Measurements from ENCODE around the gene E2F4. TPM values are rescaled to one million over a fixed set of nuclear protein-coding genes. Genes with fewer than 3 reads are reported as not detected.

The E2F4 gene
- total and polyA plus RNA-seq, 2 donors (not counting 1 experiment from before 2014, with no cell fraction given) = 106 to 188 TPM

- Histone ChIP-seq H3K9ac (ENCODE audit: low read length) (peak overlapping the region; percentile 86), H3K27ac (ENCODE audit: low read length in 2 of 2) (peak overlapping the region; percentile 76 to 96), H4K20me1 (ENCODE audit: control insufficient read depth, insufficient read depth, low read length, poor library complexity, severe bottlenecking) (peaks cover 4% of the 10 kb centered on the region), H3K27me3 (replicated peaks in 1 of 4; ENCODE audit: control extremely low read depth in 1 of 4, control insufficient read depth in 3 of 4, insufficient read depth in 4 of 4, low read length in 3 of 4) (peaks cover 0 to 38% (median 8%) of the 10 kb centered on the region in 4 experiments), H3K4me1 (ENCODE audit: control insufficient read depth in 2 of 2, insufficient read depth in 2 of 2, low read length in 2 of 2) (peaks cover 25% of the 10 kb centered on the region in 2 donors), H3K4me3 (ENCODE audit: control extremely low read depth in 1 of 5, extremely low read depth in 1 of 5, insufficient read depth in 1 of 5, low read depth in 2 of 5, low read length in 4 of 5) (peak overlapping the region; percentile 21 to 95 (median 69)), H3K79me2 (ENCODE audit: control insufficient read depth, insufficient read depth, low read length) (no peaks in the 10 kb centered on the region), H3K9me3 (ENCODE audit: control extremely low read depth in 1 of 3, control insufficient read depth in 2 of 3, insufficient read depth in 1 of 3, low read length in 2 of 3) (peaks cover 0 to 3% (median 0%) of the 10 kb centered on the region in 3 donors), H3K36me3 (replicated peaks in 1 of 2; ENCODE audit: control extremely low read depth in 1 of 2, control insufficient read depth in 1 of 2, extremely low read depth in 1 of 2, insufficient read depth in 2 of 2, low read length in 1 of 2) (no peaks in the 10 kb centered on the region), H3K4me2 (replicated peaks; ENCODE audit: low read depth, low read length, poor library complexity, severe bottlenecking) (peak overlapping the region; percentile 99), H2AFZ (ENCODE audit: insufficient read depth, low read depth, low read length, poor library complexity, severe bottlenecking) (peak overlapping the region; percentile 88)
- peaks cover 17% of the 10 kb centered on the region for H3K4me1 Mint-ChIP-seq
- no peak for TF ChIP-seq EZH2 (IDR thresholded peaks at IDR 0.05; ENCODE audit: borderline replicate concordance, insufficient read depth, low read depth, low read length, poor library complexity, severe bottlenecking)
- TF ChIP-seq, protein P1, sequence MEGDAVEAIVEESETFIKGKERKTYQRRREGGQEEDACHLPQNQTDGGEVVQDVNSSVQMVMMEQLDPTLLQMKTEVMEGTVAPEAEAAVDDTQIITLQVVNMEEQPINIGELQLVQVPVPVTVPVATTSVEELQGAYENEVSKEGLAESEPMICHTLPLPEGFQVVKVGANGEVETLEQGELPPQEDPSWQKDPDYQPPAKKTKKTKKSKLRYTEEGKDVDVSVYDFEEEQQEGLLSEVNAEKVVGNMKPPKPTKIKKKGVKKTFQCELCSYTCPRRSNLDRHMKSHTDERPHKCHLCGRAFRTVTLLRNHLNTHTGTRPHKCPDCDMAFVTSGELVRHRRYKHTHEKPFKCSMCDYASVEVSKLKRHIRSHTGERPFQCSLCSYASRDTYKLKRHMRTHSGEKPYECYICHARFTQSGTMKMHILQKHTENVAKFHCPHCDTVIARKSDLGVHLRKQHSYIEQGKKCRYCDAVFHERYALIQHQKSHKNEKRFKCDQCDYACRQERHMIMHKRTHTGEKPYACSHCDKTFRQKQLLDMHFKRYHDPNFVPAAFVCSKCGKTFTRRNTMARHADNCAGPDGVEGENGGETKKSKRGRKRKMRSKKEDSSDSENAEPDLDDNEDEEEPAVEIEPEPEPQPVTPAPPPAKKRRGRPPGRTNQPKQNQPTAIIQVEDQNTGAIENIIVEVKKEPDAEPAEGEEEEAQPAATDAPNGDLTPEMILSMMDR (IDR thresholded peaks at IDR 0.05) = no peak
- 30% methylated on average over 7 of the region's 11 CpGs for WGBS (ENCODE audit: insufficient coverage)
- ATAC-seq (ENCODE audit: low read depth) (no peak), DNase-seq (no peak)
- no peak overlapping the region for H3K27ac Mint-ChIP-seq
- intact Hi-C loops (cut with micrococcal nuclease) = loop anchor here (1.0 kb wide), 4 partner anchors 9 to 154 kb away; partner anchors contain the start of genes CBFB, E2F4, FBXL8 and TMEM208
- ChIA-PET POLR2A (interaction anchor here (0.6 to 1.1 kb wide), 2 partner anchors 22 to 61 kb away, joined by 3 to 4 read pairs; no protein-coding TSS in a partner anchor), CTCF (interaction anchor here (1.1 to 2.9 kb wide), 4 partner anchors 14 to 28 kb away, joined by 5 to 11 read pairs (median 6); partner anchors contain the start of genes FBXL8, NOL3 and TRADD)
- H3K4me3 Mint-ChIP-seq = no peak overlapping the region
- H3K9me3 Mint-ChIP-seq (ENCODE audit: insufficient read depth) = no peaks in the 10 kb centered on the region
- H3K27me3 Mint-ChIP-seq = peaks cover 17% of the 10 kb centered on the region
These were observed 8.7 kb upstream of the E2F4 start for GRCh38 chr16:67183284-67183626.
